CD4-positive, alpha-beta T cell (primary cell): ENCODE data around the gene SLCO2B1. TPM values are rescaled to one million over a fixed set of nuclear protein-coding genes. Genes with fewer than 3 reads are reported as not detected.

Experiments
- ATAC-seq: fragments of 200-7000 bp; cut with Tn5 transposase; one replicate; pipeline ENCODE4 v1.10.0; 2022; ENCODE audit warnings: mild to moderate bottlenecking; ENCODE audit not compliant: poor library complexity
- CTCF ChIA-PET: fragments of 350-600 bp; sonication (Branson Sonifier 250); formaldehyde crosslinking; loops from one replicate; lab custom pipeline; 2021; ENCODE audit warnings: antibody characterized with exemption, inconsistent platforms; lab: Charles Lee
- POLR2A ChIA-PET: fragments of 350-600 bp; sonication (Branson Sonifier 250); formaldehyde crosslinking; loops from one replicate; lab custom pipeline; 2021; ENCODE audit warnings: antibody characterized with exemption, inconsistent platforms; lab: Charles Lee
- DNase-seq, 14 experiments: peaks; one replicate each; pipeline ENCODE4 v3.0.0-alpha.2; 2013 to 2020; ENCODE audit warnings: mixed read lengths in 2 of 14
- H3K27ac ChIP-seq, 2 donors: one replicate each; pipeline versions ENCODE4 v1.5.1 to v1.7.0; 2013; ENCODE audit warnings: low read length in 2 of 2, low read depth in 1 of 2, mild to moderate bottlenecking in 1 of 2
- H3K27me3 ChIP-seq, 2 experiments: 1 replicate in 1 of 2; 2 replicates in 1 of 2; pipeline versions ENCODE4 v1.6.1 to v1.7.0; 2013; ENCODE audit warnings: low read length in 2 of 2, control low read depth in 1 of 2, mild to moderate bottlenecking in 1 of 2, moderate library complexity in 1 of 2; ENCODE audit not compliant: insufficient read depth in 2 of 2, control insufficient read depth in 1 of 2
- H3K36me3 ChIP-seq: one replicate; pipeline ENCODE4 v1.6.1; 2013; ENCODE audit warnings: low read length, control low read depth; ENCODE audit not compliant: insufficient read depth
- H3K4me1 ChIP-seq: one replicate; pipeline ENCODE4 v1.6.1; 2013; ENCODE audit warnings: low read length, control low read depth; ENCODE audit not compliant: insufficient read depth
- H3K4me3 ChIP-seq: one replicate; pipeline ENCODE4 v1.5.1; 2013; ENCODE audit warnings: mild to moderate bottlenecking, low read length, moderate library complexity
- H3K9me3 ChIP-seq, 2 experiments: 1 replicate in 1 of 2; 2 replicates in 1 of 2; pipeline versions ENCODE4 v1.6.1 to v1.7.0; 2013; ENCODE audit warnings: low read length in 2 of 2, mild to moderate bottlenecking in 2 of 2, control low read depth in 1 of 2, moderate library complexity in 1 of 2; ENCODE audit not compliant: control insufficient read depth in 1 of 2, insufficient read depth in 1 of 2
- H3K27ac Mint-ChIP-seq: one replicate; pipeline ENCODE4 v1.8.0; 2020; ENCODE audit warnings: mixed read lengths
- H3K27me3 Mint-ChIP-seq: one replicate; pipeline ENCODE4 v1.8.0; 2021; ENCODE audit warnings: mixed read lengths
- H3K36me3 Mint-ChIP-seq: one replicate; pipeline ENCODE4 v1.8.0; 2021; ENCODE audit warnings: low read depth, mixed read lengths
- H3K4me1 Mint-ChIP-seq: one replicate; pipeline ENCODE4 v1.8.0; 2021; ENCODE audit warnings: low read depth, mixed read lengths
- H3K4me3 Mint-ChIP-seq: one replicate; pipeline ENCODE4 v1.8.0; 2020; ENCODE audit warnings: mild to moderate bottlenecking, mixed read lengths
- H3K9me3 Mint-ChIP-seq: one replicate; pipeline ENCODE4 v1.8.0; 2020; ENCODE audit warnings: mixed read lengths
- CTCF ChIP-seq: fragments of 200-600 bp; IDR thresholded peaks from one replicate; pipeline ENCODE4 v1.8.0; 2022; ENCODE audit warnings: antibody characterized with exemption, mild to moderate bottlenecking
- intact Hi-C, 2 experiments: fragments of 100-400 bp; cut with DNase I in 1 of 2; cut with micrococcal nuclease in 1 of 2; formaldehyde crosslinking; loops; one replicate each; pipeline versions ENCODE4 v1.15.1 to v1.9.0; 2023 to 2025; cut with DNase I, micrococcal nuclease
- polyA plus RNA-seq, 2 donors: library from polyadenylated mRNA; unstranded; fragments of 120-200 nt; gene quantifications; one replicate each; pipeline ENCODE4 v1.2.1, GENCODE V29; 2013
- total RNA-seq, 174 experiments: library from RNA in 2 of 174; stranded (reverse) in 2 of 174; gene quantifications; one replicate each; pipeline ENCODE4 v1.2.3 and lab custom pipeline; 2021 to 2026

SLCO2B1 gene
- not detected for total RNA-seq
- 0.05 TPM for polyA plus RNA-seq (2013, experiment 1 of 2)
- 0.33 TPM for polyA plus RNA-seq (2013, experiment 2 of 2)
- total RNA-seq (lab: John Stamatoyannopoulos, UW) = 0 to 4.1 (median 0) reads per million in 172 experiments

- Histone ChIP-seq H3K27me3 (peaks cover 0 to 4% of the 10 kb centered on the region in 2 experiments), H3K27ac (no peak within 1 kb of the TSS), H3K4me1 (no peaks in the 10 kb centered on the region), H3K9me3 (no peaks in the 10 kb centered on the region), H3K4me3 (no peak within 1 kb of the TSS), H3K36me3 (no peaks in the 10 kb centered on the region)
- DNase-seq = no peak
- ChIA-PET POLR2A (no interaction called here), CTCF (interaction anchor here (1.5 kb wide), 1 partner anchor 10 kb away, joined by 6 read pairs; no protein-coding TSS in a partner anchor)
- Mint-ChIP-seq H3K4me3 (no peak within 1 kb of the TSS), H3K27ac (no peak within 1 kb of the TSS), H3K36me3 (no peaks in the 10 kb centered on the region), H3K4me1 (no peaks in the 10 kb centered on the region), H3K9me3 (no peaks in the 10 kb centered on the region), H3K27me3 (peaks cover 8% of the 10 kb centered on the region)
- no peak for TF ChIP-seq CTCF
- intact Hi-C loops = no loop called here
- no peak for ATAC-seq
Measured at GRCh38 chr11:75150879-75151278, at the start of gene SLCO2B1. TSS of gene SLCO2B1 (plus strand) at chr11:75151107. CDS start at chr11:75151382, 275 bp downstream.

GRCh38 chr11:75101424-75102128 lies 49.3 kb upstream of the SLCO2B1 start:
- H3K27me3 Mint-ChIP-seq = peaks cover 51% of the 10 kb centered on the region
- no peak for ATAC-seq
- H3K27ac ChIP-seq = no peak overlapping the region
- no peaks in the 10 kb centered on the region for H3K4me1 Mint-ChIP-seq
- no peaks in the 10 kb centered on the region for H3K36me3 ChIP-seq
- H3K4me3 ChIP-seq = no peak overlapping the region
- H3K9me3 Mint-ChIP-seq = no peaks in the 10 kb centered on the region
- no peaks in the 10 kb centered on the region for H3K36me3 Mint-ChIP-seq
- ChIA-PET POLR2A (no interaction called here), CTCF (no interaction called here)
- H3K9me3 ChIP-seq = no peaks in the 10 kb centered on the region
- no peak overlapping the region for H3K27ac Mint-ChIP-seq
- no peaks in the 10 kb centered on the region for H3K4me1 ChIP-seq
- peaks cover 6 to 11% of the 10 kb centered on the region in 2 experiments for H3K27me3 ChIP-seq
- no peak for DNase-seq
- no peak for TF ChIP-seq CTCF
- intact Hi-C loops = no loop called here
- H3K4me3 Mint-ChIP-seq = no peak overlapping the region

- intact Hi-C loops = no loop called here
- POLR2A ChIA-PET = no interaction called here
- H3K27ac Mint-ChIP-seq = no peak overlapping the region
- Histone ChIP-seq H3K4me3 (no peak overlapping the region), H3K9me3 (no peaks in the 10 kb centered on the region), H3K27ac (no peak overlapping the region), H3K27me3 (peaks cover 6% of the 10 kb centered on the region in 2 experiments), H3K36me3 (no peaks in the 10 kb centered on the region), H3K4me1 (no peaks in the 10 kb centered on the region)
- no peak for TF ChIP-seq CTCF
- DNase-seq = no peak
- CTCF ChIA-PET = no interaction called here
- no peaks in the 10 kb centered on the region for H3K36me3 Mint-ChIP-seq
- ATAC-seq = no peak
- no peaks in the 10 kb centered on the region for H3K9me3 Mint-ChIP-seq
- H3K4me1 Mint-ChIP-seq = no peaks in the 10 kb centered on the region
- peaks cover 47% of the 10 kb centered on the region for H3K27me3 Mint-ChIP-seq
- no peak overlapping the region for H3K4me3 Mint-ChIP-seq
Measured at GRCh38 chr11:75103380-75104026, 47.4 kb upstream of the SLCO2B1 start.
